Islet precursor cell (in vitro differentiated cells): ENCODE data around the gene QPCTL.
A peak's percentile ranks its signal among the peaks of the same experiment; 100 is the strongest.
"Not testable (repeated sequence)": the region's sequence is repeated elsewhere in the genome, so short reads cannot be mapped to it uniquely, and the experiment has no call there.

Source experiments
- DNase-seq: peaks from one replicate; pipeline ENCODE4 v3.0.0-alpha.2; 2018

The QPCTL gene

GRCh38 chr19:45717983-45718650 lies 25.7 kb downstream of the QPCTL start:
- no peak for DNase-seq

- not testable (repeated sequence) for DNase-seq
These were observed 27.6 kb downstream of the QPCTL start for GRCh38 chr19:45720065-45720464.

GRCh38 chr19:45728683-45729082 lies 36.2 kb downstream of the QPCTL start:
- DNase-seq, result not testable (repeated sequence)

GRCh38 chr19:45729800-45730290 lies 37.4 kb downstream of the QPCTL start:
- DNase-seq, result no peak

GRCh38 chr19:45730368-45731288 lies 38.2 kb downstream of the QPCTL start, which contains the start of gene FBXO46:
TSS of gene FBXO46 (minus strand) at chr19:45730896. CDS start at chr19:45713495, 17,401 bp downstream.
- DNase-seq, result peak; percentile 99

- no peak for DNase-seq
These were observed 40.8 kb downstream of the QPCTL start, which contains the start of gene MEIOSIN for GRCh38 chr19:45733160-45733810. TSS of gene MEIOSIN (plus strand) at chr19:45733439. CDS start at chr19:45735377, 1,938 bp downstream.

- no peak for DNase-seq
These were observed 47.3 kb downstream of the QPCTL start for GRCh38 chr19:45739498-45740439.

GRCh38 chr19:45742969-45743368 lies 50.5 kb downstream of the QPCTL start:
- no peak for DNase-seq

GRCh38 chr19:45745606-45746005 lies 53.1 kb downstream of the QPCTL start:
- DNase-seq, result no peak

GRCh38 chr19:45746866-45747265 lies 54.4 kb downstream of the QPCTL start:
- no peak for DNase-seq

- no peak for DNase-seq
These were observed 55.0 kb downstream of the QPCTL start for GRCh38 chr19:45747513-45747912.

- DNase-seq, result not testable (repeated sequence)
These were observed 59.0 kb downstream of the QPCTL start for GRCh38 chr19:45751483-45751882.

GRCh38 chr19:45752639-45753038 lies 60.2 kb downstream of the QPCTL start:
- no peak for DNase-seq

GRCh38 chr19:45753548-45753947 lies 61.1 kb downstream of the QPCTL start:
- peak; percentile 79 for DNase-seq
